GM12891 (cell line): ENCODE measurements around the gene AP3B1.

Experiments
- PAX5 ChIP-seq: IDR thresholded peaks from 2 replicates; pipeline ENCODE4 v1.6.1; 2011; ENCODE audit warnings: low read length, moderate library complexity, mild to moderate bottlenecking; ENCODE audit not compliant: insufficient read depth, severe bottlenecking
- POLR2A ChIP-seq: IDR thresholded peaks from 2 replicates; pipeline ENCODE4 v1.6.1; 2011; ENCODE audit warnings: low read depth, low read length, control low read depth
- POLR2AphosphoS5 ChIP-seq: IDR thresholded peaks from 2 replicates; pipeline ENCODE4 v1.6.1; 2011; ENCODE audit warnings: low read depth, low read length, control low read depth
- TAF1 ChIP-seq: IDR thresholded peaks from 2 replicates; pipeline ENCODE4 v1.6.1; 2011; ENCODE audit warnings: low read depth, low read length, control low read depth

DNA sequence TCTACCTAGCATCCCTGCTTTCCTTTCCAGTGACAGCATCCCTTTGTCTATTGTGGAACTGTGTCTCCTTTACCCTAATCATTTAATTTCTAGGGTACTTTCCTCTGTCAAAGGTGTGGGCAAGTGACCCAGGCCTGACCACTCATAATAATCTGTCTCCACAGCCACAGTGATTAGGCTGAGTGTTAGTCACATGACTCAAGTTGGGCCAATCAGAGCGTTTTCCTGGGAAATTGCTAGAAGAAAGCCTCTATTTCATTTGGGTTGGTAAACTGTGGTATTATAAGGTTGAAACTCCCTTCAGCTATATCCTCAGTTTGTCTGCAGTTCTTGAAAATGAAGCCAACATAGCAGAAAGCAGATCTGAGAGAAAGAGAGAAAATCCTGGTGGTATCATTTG is 14.2 kb upstream of the AP3B1 start:
- no peak for TF ChIP-seq POLR2AphosphoS5
- TF ChIP-seq TAF1, result no peak
- no peak for TF ChIP-seq POLR2A
- no peak for TF ChIP-seq PAX5
